CD4-positive, alpha-beta T cell (primary cell): ENCODE measurements around the gene TMEM61. TPM values are rescaled to one million over a fixed set of nuclear protein-coding genes. Genes with fewer than 3 reads are reported as not detected.

Experiments
- ATAC-seq: fragments of 200-7000 bp; cut with Tn5 transposase; one replicate; pipeline ENCODE4 v1.10.0; 2022; ENCODE audit warnings: mild to moderate bottlenecking; ENCODE audit not compliant: poor library complexity
- CTCF ChIA-PET: fragments of 350-600 bp; sonication (Branson Sonifier 250); formaldehyde crosslinking; loops from one replicate; lab custom pipeline; 2021; ENCODE audit warnings: antibody characterized with exemption, inconsistent platforms; lab: Charles Lee
- POLR2A ChIA-PET: fragments of 350-600 bp; sonication (Branson Sonifier 250); formaldehyde crosslinking; loops from one replicate; lab custom pipeline; 2021; ENCODE audit warnings: antibody characterized with exemption, inconsistent platforms; lab: Charles Lee
- DNase-seq, 14 experiments: peaks; one replicate each; pipeline ENCODE4 v3.0.0-alpha.2; 2013 to 2020; ENCODE audit warnings: mixed read lengths in 2 of 14
- H3K27ac ChIP-seq, 2 donors: one replicate each; pipeline versions ENCODE4 v1.5.1 to v1.7.0; 2013; ENCODE audit warnings: low read length in 2 of 2, low read depth in 1 of 2, mild to moderate bottlenecking in 1 of 2
- H3K27me3 ChIP-seq, 2 experiments: 1 replicate in 1 of 2; 2 replicates in 1 of 2; pipeline versions ENCODE4 v1.6.1 to v1.7.0; 2013; ENCODE audit warnings: low read length in 2 of 2, control low read depth in 1 of 2, mild to moderate bottlenecking in 1 of 2, moderate library complexity in 1 of 2; ENCODE audit not compliant: insufficient read depth in 2 of 2, control insufficient read depth in 1 of 2
- H3K36me3 ChIP-seq: one replicate; pipeline ENCODE4 v1.6.1; 2013; ENCODE audit warnings: low read length, control low read depth; ENCODE audit not compliant: insufficient read depth
- H3K4me1 ChIP-seq: one replicate; pipeline ENCODE4 v1.6.1; 2013; ENCODE audit warnings: low read length, control low read depth; ENCODE audit not compliant: insufficient read depth
- H3K4me3 ChIP-seq: one replicate; pipeline ENCODE4 v1.5.1; 2013; ENCODE audit warnings: mild to moderate bottlenecking, low read length, moderate library complexity
- H3K9me3 ChIP-seq, 2 experiments: 1 replicate in 1 of 2; 2 replicates in 1 of 2; pipeline versions ENCODE4 v1.6.1 to v1.7.0; 2013; ENCODE audit warnings: low read length in 2 of 2, mild to moderate bottlenecking in 2 of 2, control low read depth in 1 of 2, moderate library complexity in 1 of 2; ENCODE audit not compliant: control insufficient read depth in 1 of 2, insufficient read depth in 1 of 2
- H3K27ac Mint-ChIP-seq: one replicate; pipeline ENCODE4 v1.8.0; 2020; ENCODE audit warnings: mixed read lengths
- H3K27me3 Mint-ChIP-seq: one replicate; pipeline ENCODE4 v1.8.0; 2021; ENCODE audit warnings: mixed read lengths
- H3K36me3 Mint-ChIP-seq: one replicate; pipeline ENCODE4 v1.8.0; 2021; ENCODE audit warnings: low read depth, mixed read lengths
- H3K4me1 Mint-ChIP-seq: one replicate; pipeline ENCODE4 v1.8.0; 2021; ENCODE audit warnings: low read depth, mixed read lengths
- H3K4me3 Mint-ChIP-seq: one replicate; pipeline ENCODE4 v1.8.0; 2020; ENCODE audit warnings: mild to moderate bottlenecking, mixed read lengths
- H3K9me3 Mint-ChIP-seq: one replicate; pipeline ENCODE4 v1.8.0; 2020; ENCODE audit warnings: mixed read lengths
- intact Hi-C, 2 experiments: fragments of 100-400 bp; cut with DNase I in 1 of 2; cut with micrococcal nuclease in 1 of 2; formaldehyde crosslinking; loops; one replicate each; pipeline versions ENCODE4 v1.15.1 to v1.9.0; 2023 to 2025; cut with DNase I, micrococcal nuclease
- total RNA-seq, 174 experiments: library from RNA in 2 of 174; stranded (reverse) in 2 of 174; gene quantifications; one replicate each; pipeline ENCODE4 v1.2.3 and lab custom pipeline; 2021 to 2026
- TF ChIP-seq, protein P1 (sequence below): fragments of 200-600 bp; IDR thresholded peaks from one replicate; pipeline ENCODE4 v1.8.0; 2022; ENCODE audit warnings: antibody characterized with exemption, mild to moderate bottlenecking

The TMEM61 gene
- total RNA-seq, 2 experiments from 2014 or later: not detected

DNA sequence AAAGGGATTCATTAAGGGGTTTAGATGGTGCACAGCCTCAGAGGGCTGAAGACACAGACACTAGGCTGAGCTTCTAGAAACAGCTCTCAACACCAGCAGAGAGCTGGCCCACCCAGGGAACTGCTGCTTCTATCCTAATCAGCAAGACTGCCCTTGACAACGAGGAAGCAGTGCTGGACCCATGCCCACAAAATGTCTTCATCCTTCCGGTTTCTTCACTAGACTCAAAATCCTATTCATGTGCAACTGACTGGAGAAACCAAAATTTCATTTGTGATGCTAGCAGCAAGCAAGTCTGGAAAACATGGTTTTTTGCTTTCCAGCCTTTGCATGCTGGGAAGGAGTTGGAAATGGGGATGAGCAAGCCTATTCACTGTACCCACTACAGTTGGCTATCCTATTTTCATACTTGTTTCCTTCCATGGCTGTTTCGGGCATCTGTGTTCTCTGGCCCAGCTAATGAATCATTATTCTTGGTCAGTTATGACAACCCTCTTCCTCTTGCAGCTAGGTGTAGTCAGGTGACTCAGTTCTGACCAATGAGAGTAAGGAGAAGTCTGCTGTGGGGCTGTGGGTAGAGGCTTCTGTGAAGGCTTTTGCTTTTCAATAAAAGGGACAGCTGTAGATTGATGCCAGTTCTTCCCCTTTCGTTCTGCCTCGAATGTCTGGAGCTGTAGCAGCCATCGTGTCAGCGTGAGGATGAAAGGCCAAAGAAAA is 14.6 kb upstream of the TMEM61 start:
- Histone ChIP-seq H3K27me3 (peaks cover 0 to 5% of the 10 kb centered on the region in 2 experiments), H3K9me3 (no peaks in the 10 kb centered on the region), H3K4me1 (peaks cover 8% of the 10 kb centered on the region), H3K36me3 (no peaks in the 10 kb centered on the region), H3K27ac (no peak overlapping the region), H3K4me3 (no peak overlapping the region)
- POLR2A ChIA-PET: no interaction called here
- H3K4me3 Mint-ChIP-seq: no peak overlapping the region
- ATAC-seq (no peak), DNase-seq (peak in 3 of 14 experiments; percentile 43 to 66 (median 52))
- H3K4me1 Mint-ChIP-seq: no peaks in the 10 kb centered on the region
- H3K27me3 Mint-ChIP-seq: peaks cover 26% of the 10 kb centered on the region
- intact Hi-C loops: no loop called here
- TF ChIP-seq, protein P1, sequence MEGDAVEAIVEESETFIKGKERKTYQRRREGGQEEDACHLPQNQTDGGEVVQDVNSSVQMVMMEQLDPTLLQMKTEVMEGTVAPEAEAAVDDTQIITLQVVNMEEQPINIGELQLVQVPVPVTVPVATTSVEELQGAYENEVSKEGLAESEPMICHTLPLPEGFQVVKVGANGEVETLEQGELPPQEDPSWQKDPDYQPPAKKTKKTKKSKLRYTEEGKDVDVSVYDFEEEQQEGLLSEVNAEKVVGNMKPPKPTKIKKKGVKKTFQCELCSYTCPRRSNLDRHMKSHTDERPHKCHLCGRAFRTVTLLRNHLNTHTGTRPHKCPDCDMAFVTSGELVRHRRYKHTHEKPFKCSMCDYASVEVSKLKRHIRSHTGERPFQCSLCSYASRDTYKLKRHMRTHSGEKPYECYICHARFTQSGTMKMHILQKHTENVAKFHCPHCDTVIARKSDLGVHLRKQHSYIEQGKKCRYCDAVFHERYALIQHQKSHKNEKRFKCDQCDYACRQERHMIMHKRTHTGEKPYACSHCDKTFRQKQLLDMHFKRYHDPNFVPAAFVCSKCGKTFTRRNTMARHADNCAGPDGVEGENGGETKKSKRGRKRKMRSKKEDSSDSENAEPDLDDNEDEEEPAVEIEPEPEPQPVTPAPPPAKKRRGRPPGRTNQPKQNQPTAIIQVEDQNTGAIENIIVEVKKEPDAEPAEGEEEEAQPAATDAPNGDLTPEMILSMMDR: no peak
- CTCF ChIA-PET: no interaction called here
- no peaks in the 10 kb centered on the region for H3K36me3 Mint-ChIP-seq
- no peak overlapping the region for H3K27ac Mint-ChIP-seq
- H3K9me3 Mint-ChIP-seq: no peaks in the 10 kb centered on the region

DNA sequence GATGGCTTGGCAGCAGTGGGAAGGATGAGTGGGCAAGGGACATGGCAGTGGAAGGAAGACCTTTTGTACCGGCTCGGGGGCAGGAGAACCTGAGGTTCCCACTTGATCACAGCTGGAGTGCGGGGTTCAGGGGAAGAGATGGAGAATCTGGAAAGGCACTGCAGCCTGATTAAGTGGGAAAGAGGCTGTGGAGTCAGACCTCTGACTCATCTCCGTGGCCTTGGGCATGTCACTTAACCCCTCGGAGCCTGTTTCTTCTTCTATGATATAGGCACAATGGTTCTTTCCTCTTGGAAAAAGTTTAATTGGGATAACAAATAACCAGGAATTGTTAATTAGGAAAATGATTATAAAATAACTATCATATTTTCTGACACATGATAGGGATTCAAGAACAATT is 13.1 kb upstream of the TMEM61 start:
- Histone ChIP-seq H3K27ac (no peak overlapping the region), H3K9me3 (no peaks in the 10 kb centered on the region), H3K36me3 (no peaks in the 10 kb centered on the region), H3K4me3 (no peak overlapping the region), H3K27me3 (peaks cover 0 to 5% of the 10 kb centered on the region in 2 experiments), H3K4me1 (peaks cover 8% of the 10 kb centered on the region)
- no peaks in the 10 kb centered on the region for H3K4me1 Mint-ChIP-seq
- TF ChIP-seq, protein P1: no peak
- DNase-seq: no peak
- POLR2A ChIA-PET: no interaction called here
- H3K4me3 Mint-ChIP-seq: no peak overlapping the region
- no peak overlapping the region for H3K27ac Mint-ChIP-seq
- no peaks in the 10 kb centered on the region for H3K9me3 Mint-ChIP-seq
- H3K27me3 Mint-ChIP-seq: peaks cover 36% of the 10 kb centered on the region
- no peak for ATAC-seq
- H3K36me3 Mint-ChIP-seq: no peaks in the 10 kb centered on the region
- intact Hi-C loops: no loop called here
- CTCF ChIA-PET: no interaction called here

DNA sequence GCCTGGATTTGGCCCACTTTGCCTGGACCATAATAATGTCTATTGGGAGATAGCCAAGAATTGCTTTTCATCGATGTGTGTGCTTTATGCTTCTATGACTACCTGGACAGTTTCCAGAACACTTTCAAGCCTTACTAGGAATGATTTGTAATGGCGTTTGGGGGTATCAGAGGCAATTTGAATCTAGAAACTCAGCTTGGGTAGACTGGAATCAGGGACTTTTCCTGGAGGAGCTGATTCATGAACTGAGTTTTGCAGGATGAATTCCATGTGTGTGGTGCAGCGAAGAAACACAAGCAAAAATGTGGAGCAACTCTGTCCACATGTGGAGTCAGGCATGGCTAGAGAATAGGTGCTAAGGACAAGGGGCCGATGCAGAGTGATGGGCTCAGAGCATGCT is 11.9 kb upstream of the TMEM61 start:
- ChIA-PET POLR2A (no interaction called here), CTCF (no interaction called here)

More for the DNA sequence above, 11.9 kb upstream of the TMEM61 start:
- peaks cover 42% of the 10 kb centered on the region for H3K27me3 Mint-ChIP-seq
- Histone ChIP-seq H3K4me1 (peaks cover 8% of the 10 kb centered on the region), H3K9me3 (no peaks in the 10 kb centered on the region), H3K36me3 (no peaks in the 10 kb centered on the region), H3K27me3 (peaks cover 4 to 9% of the 10 kb centered on the region in 2 experiments), H3K27ac (no peak overlapping the region), H3K4me3 (no peak overlapping the region)
- no peak overlapping the region for H3K4me3 Mint-ChIP-seq
- intact Hi-C loops: no loop called here
- H3K36me3 Mint-ChIP-seq: no peaks in the 10 kb centered on the region
- H3K9me3 Mint-ChIP-seq: no peaks in the 10 kb centered on the region
- H3K4me1 Mint-ChIP-seq: no peaks in the 10 kb centered on the region
- no peak overlapping the region for H3K27ac Mint-ChIP-seq
- DNase-seq: no peak
- TF ChIP-seq, protein P1: no peak
- no peak for ATAC-seq
